WTC11 (cell line): ENCODE measurements around the gene FOXP4. TPM values are rescaled to one million over a fixed set of nuclear protein-coding genes. Genes with fewer than 3 reads are reported as not detected.

Source experiments
- ATAC-seq: fragments of 200-7000 bp; cut with Tn5 transposase; 2 replicates; pipeline ENCODE4 v1.10.0; 2021; ENCODE audit warnings: mild to moderate bottlenecking, moderate library complexity
- CTCF ChIA-PET: fragments of 300-600 bp; sonication (Branson Sonifier 250); formaldehyde crosslinking; loops from one replicate; lab custom pipeline; 2021; ENCODE audit warnings: antibody characterized with exemption; lab: Charles Lee
- POLR2A ChIA-PET: fragments of 350-600 bp; sonication (Branson Sonifier 250); formaldehyde crosslinking; loops from one replicate; lab custom pipeline; 2021; ENCODE audit warnings: antibody characterized with exemption; lab: Charles Lee
- DNase-seq: peaks from one replicate; pipeline ENCODE4 v3.0.0; 2021; ENCODE audit warnings: low spot score
- H3K27ac Mint-ChIP-seq: 2 replicates; pipeline ENCODE4 v1.8.0; 2021; ENCODE audit warnings: mixed read lengths
- H3K27me3 Mint-ChIP-seq: 2 replicates; pipeline ENCODE4 v1.8.0; 2021; ENCODE audit warnings: low read depth, mild to moderate bottlenecking, moderate library complexity, mixed read lengths
- H3K36me3 Mint-ChIP-seq: 2 replicates; pipeline ENCODE4 v1.8.0; 2021; ENCODE audit warnings: mixed read lengths
- H3K4me1 Mint-ChIP-seq: 2 replicates; pipeline ENCODE4 v1.8.0; 2022; ENCODE audit warnings: mixed read lengths
- H3K4me3 Mint-ChIP-seq: 2 replicates; pipeline ENCODE4 v1.8.0; 2021; ENCODE audit warnings: mild to moderate bottlenecking, moderate library complexity, mixed read lengths
- H3K9me3 Mint-ChIP-seq: 2 replicates; pipeline ENCODE4 v1.8.0; 2021; ENCODE audit warnings: mixed read lengths
- ATF1 ChIP-seq: sonication (generic); formaldehyde crosslinking; IDR thresholded peaks from 2 replicates; pipeline ENCODE4 v1.8.1; 2023; ENCODE audit warnings: mild to moderate bottlenecking, moderate library complexity, missing genetic modification reagents
- CBFB ChIP-seq: sonication (generic); formaldehyde crosslinking; IDR thresholded peaks from 2 replicates; pipeline ENCODE4 v1.8.1; 2022; ENCODE audit warnings: mild to moderate bottlenecking, low read depth, missing genetic modification reagents
- CREM ChIP-seq: sonication (generic); formaldehyde crosslinking; IDR thresholded peaks from 2 replicates; pipeline ENCODE4 v1.8.1; 2022; ENCODE audit warnings: mild to moderate bottlenecking, missing genetic modification reagents, moderate library complexity
- EMX1 ChIP-seq: fragments of 250-450 bp; sonication (Bioruptor Pico); IDR thresholded peaks from 2 replicates; pipeline ENCODE4 v1.8.0; 2021; ENCODE audit warnings: mild to moderate bottlenecking
- ETV6 ChIP-seq: sonication (generic); formaldehyde crosslinking; IDR thresholded peaks from 2 replicates; pipeline ENCODE4 v1.8.1; 2022; ENCODE audit warnings: mild to moderate bottlenecking, missing genetic modification reagents
- FOXK1 ChIP-seq: sonication (generic); formaldehyde crosslinking; IDR thresholded peaks from 2 replicates; pipeline ENCODE4 v1.8.0; 2022; ENCODE audit warnings: mild to moderate bottlenecking, moderate library complexity, missing genetic modification reagents
- FOXP1 ChIP-seq: sonication (generic); formaldehyde crosslinking; IDR thresholded peaks from 2 replicates; pipeline ENCODE4 v1.8.0; 2022; ENCODE audit warnings: missing genetic modification reagents, mild to moderate bottlenecking, moderate library complexity, borderline replicate concordance
- GRHL2 ChIP-seq: fragments of 250-450 bp; sonication (Bioruptor Pico); IDR thresholded peaks from 2 replicates; pipeline ENCODE4 v1.8.0; 2022; ENCODE audit warnings: mild to moderate bottlenecking, moderate library complexity; ENCODE audit not compliant: insufficient replicate concordance, severe bottlenecking
- HMGA2 ChIP-seq: fragments of 250-450 bp; sonication (Bioruptor Pico); IDR thresholded peaks from 2 replicates; pipeline ENCODE4 v1.4.0; 2021; ENCODE audit warnings: mild to moderate bottlenecking, moderate library complexity
- IRF2 ChIP-seq: sonication (generic); formaldehyde crosslinking; IDR thresholded peaks from 2 replicates; pipeline ENCODE4 v1.8.0; 2022; ENCODE audit warnings: low read depth, missing genetic modification reagents, borderline replicate concordance
- JAZF1 ChIP-seq: fragments of 250-450 bp; sonication (Bioruptor Pico); IDR thresholded peaks from 2 replicates; pipeline ENCODE4 v1.9.0; 2021; ENCODE audit warnings: moderate library complexity, mild to moderate bottlenecking, inconsistent platforms
- JUN ChIP-seq: sonication (generic); formaldehyde crosslinking; IDR thresholded peaks from 2 replicates; pipeline ENCODE4 v1.8.0; 2023; ENCODE audit warnings: mild to moderate bottlenecking, missing genetic modification reagents
- MYBL2 ChIP-seq: sonication (generic); formaldehyde crosslinking; IDR thresholded peaks from 2 replicates; pipeline ENCODE4 v1.8.1; 2023; ENCODE audit warnings: mild to moderate bottlenecking, moderate library complexity, missing genetic modification reagents
- NFE2L1 ChIP-seq: sonication (generic); formaldehyde crosslinking; IDR thresholded peaks from 2 replicates; pipeline ENCODE4 v1.8.1; 2023; ENCODE audit warnings: missing genetic modification reagents
- SOX15 ChIP-seq: fragments of 250-450 bp; sonication (Bioruptor Pico); IDR thresholded peaks from 2 replicates; pipeline ENCODE4 v1.9.0; 2021; ENCODE audit warnings: mild to moderate bottlenecking
- SP1 ChIP-seq: sonication (generic); formaldehyde crosslinking; conservative IDR thresholded peaks from 2 replicates; pipeline ENCODE4 v1.8.1; 2022; ENCODE audit warnings: missing genetic modification reagents
- TEAD4 ChIP-seq: sonication (generic); formaldehyde crosslinking; IDR thresholded peaks from 2 replicates; pipeline ENCODE4 v1.8.0; 2022; ENCODE audit warnings: mild to moderate bottlenecking, missing genetic modification reagents
- ZNF138 ChIP-seq: sonication (generic); formaldehyde crosslinking; conservative IDR thresholded peaks from 2 replicates; pipeline ENCODE4 v1.8.1; 2022; ENCODE audit warnings: mild to moderate bottlenecking, moderate library complexity, missing genetic modification reagents
- ZNF232 ChIP-seq: sonication (generic); formaldehyde crosslinking; IDR thresholded peaks from 2 replicates; pipeline ENCODE4 v1.8.0; 2022; ENCODE audit warnings: mild to moderate bottlenecking, missing genetic modification reagents
- total RNA-seq: library from RNA; stranded (reverse); gene quantifications from 3 replicates; pipeline ENCODE4 v1.2.3, GENCODE V29; 2021
- TF ChIP-seq, protein P1 (sequence below): sonication (generic); formaldehyde crosslinking; IDR thresholded peaks from 2 replicates; pipeline ENCODE4 v1.8.1; 2022; ENCODE audit warnings: low read depth, missing genetic modification reagents, borderline replicate concordance
- TF ChIP-seq, protein P2 (sequence below): sonication (generic); formaldehyde crosslinking; IDR thresholded peaks from 2 replicates; pipeline ENCODE4 v1.8.1; 2023; ENCODE audit warnings: mild to moderate bottlenecking, missing genetic modification reagents
- TF ChIP-seq, protein P3 (sequence below): sonication (generic); formaldehyde crosslinking; IDR thresholded peaks from 2 replicates; pipeline ENCODE4 v1.8.0; 2022; ENCODE audit warnings: missing genetic modification reagents
- TF ChIP-seq, protein P4 (sequence below): fragments of 250-450 bp; sonication (Bioruptor Pico); IDR thresholded peaks from 2 replicates; pipeline ENCODE4 v1.9.0; 2021; ENCODE audit warnings: mild to moderate bottlenecking
- TF ChIP-seq, protein P5 (sequence below): sonication (generic); formaldehyde crosslinking; IDR thresholded peaks from 2 replicates; pipeline ENCODE4 v1.8.0; 2022; ENCODE audit warnings: mild to moderate bottlenecking, missing genetic modification reagents

Gene FOXP4
- total RNA-seq, 1 experiment from 2014 or later: 36.6 TPM

DNA sequence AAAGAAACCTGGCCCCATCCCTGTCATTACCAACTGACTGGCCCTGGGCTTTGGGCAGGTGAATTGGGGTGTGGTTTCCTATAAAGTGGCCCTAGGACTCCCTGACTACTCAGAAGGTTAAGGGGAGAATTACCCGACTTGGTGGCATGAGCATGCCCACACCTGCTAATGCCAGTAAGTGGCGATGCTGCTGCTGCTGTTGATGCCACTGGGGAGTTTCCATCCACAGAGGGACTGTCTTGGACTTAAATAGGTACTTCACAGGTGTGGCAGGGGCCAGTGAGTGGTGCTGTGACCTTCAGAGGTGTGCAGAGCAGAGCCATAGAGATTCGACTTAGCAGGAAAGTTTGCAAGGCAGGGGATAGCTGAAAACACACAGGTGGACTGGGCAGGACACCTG lies 59.5 kb downstream of the FOXP4 start:
- ChIA-PET CTCF (interaction anchor here (0.7 to 5.1 kb wide), 5 partner anchors 9 to 785 kb away, joined by 3 to 30 read pairs (median 6); no protein-coding TSS in a partner anchor), POLR2A (interaction anchor here (0.6 to 0.7 kb wide), 2 partner anchors 73 to 223 kb away, joined by 3 read pairs; no protein-coding TSS in a partner anchor)
- Mint-ChIP-seq H3K4me1 (peaks cover 21% of the 10 kb centered on the region), H3K27me3 (no peaks in the 10 kb centered on the region), H3K9me3 (no peaks in the 10 kb centered on the region), H3K4me3 (no peak overlapping the region), H3K36me3 (no peaks in the 10 kb centered on the region), H3K27ac (no peak overlapping the region)
- TF ChIP-seq, protein P1, sequence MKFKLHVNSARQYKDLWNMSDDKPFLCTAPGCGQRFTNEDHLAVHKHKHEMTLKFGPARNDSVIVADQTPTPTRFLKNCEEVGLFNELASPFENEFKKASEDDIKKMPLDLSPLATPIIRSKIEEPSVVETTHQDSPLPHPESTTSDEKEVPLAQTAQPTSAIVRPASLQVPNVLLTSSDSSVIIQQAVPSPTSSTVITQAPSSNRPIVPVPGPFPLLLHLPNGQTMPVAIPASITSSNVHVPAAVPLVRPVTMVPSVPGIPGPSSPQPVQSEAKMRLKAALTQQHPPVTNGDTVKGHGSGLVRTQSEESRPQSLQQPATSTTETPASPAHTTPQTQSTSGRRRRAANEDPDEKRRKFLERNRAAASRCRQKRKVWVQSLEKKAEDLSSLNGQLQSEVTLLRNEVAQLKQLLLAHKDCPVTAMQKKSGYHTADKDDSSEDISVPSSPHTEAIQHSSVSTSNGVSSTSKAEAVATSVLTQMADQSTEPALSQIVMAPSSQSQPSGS (CRISPR knock-in tag): no peak
- TF ChIP-seq FOXK1 (CRISPR knock-in tag) (no peak), IRF2 (CRISPR knock-in tag) (no peak), ATF1 (CRISPR knock-in tag) (no peak), MYBL2 (no peak), JAZF1 (CRISPR knock-in tag) (no peak), CREM (no peak), SP1 (CRISPR knock-in tag) (no peak), ZNF138 (no peak)
- DNase-seq (no peak), ATAC-seq (no peak)

DNA sequence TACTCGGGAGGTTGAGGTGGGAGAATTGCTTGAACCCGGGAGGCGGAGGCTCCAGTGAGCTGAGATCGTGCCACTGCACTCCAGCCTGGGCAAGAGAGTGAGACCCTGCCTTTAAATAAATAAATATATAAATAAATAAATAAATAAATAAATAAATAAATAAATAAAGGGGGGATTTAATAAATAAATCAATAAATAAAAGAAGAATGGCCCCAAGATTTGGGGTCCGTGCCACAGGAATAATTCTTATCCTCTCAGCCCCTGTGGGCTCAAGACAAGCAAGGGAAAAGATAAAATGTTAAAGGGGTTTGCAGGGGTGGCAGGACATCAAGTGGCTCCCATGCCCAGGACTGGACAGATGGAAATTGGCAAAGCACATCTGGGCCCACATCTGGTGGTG lies 60.9 kb downstream of the FOXP4 start:
- H3K9me3 Mint-ChIP-seq: no peaks in the 10 kb centered on the region
- H3K4me1 Mint-ChIP-seq: peaks cover 12% of the 10 kb centered on the region
- H3K27ac Mint-ChIP-seq: no peak overlapping the region
- POLR2A ChIA-PET: no interaction called here
- no peak overlapping the region for H3K4me3 Mint-ChIP-seq
- CTCF ChIA-PET: interaction anchor here (0.5 to 5.1 kb wide), 4 partner anchors 24 to 77 kb away, joined by 5 to 30 read pairs (median 12); no protein-coding TSS in a partner anchor
- no peaks in the 10 kb centered on the region for H3K36me3 Mint-ChIP-seq
- ATAC-seq (no peak), DNase-seq (no peak)
- TF ChIP-seq CBFB (CRISPR knock-in tag) (no peak), HMGA2 (CRISPR knock-in tag) (peak; percentile 51; the same call in 1 of the 2 replicates)
- TF ChIP-seq, protein P2, sequence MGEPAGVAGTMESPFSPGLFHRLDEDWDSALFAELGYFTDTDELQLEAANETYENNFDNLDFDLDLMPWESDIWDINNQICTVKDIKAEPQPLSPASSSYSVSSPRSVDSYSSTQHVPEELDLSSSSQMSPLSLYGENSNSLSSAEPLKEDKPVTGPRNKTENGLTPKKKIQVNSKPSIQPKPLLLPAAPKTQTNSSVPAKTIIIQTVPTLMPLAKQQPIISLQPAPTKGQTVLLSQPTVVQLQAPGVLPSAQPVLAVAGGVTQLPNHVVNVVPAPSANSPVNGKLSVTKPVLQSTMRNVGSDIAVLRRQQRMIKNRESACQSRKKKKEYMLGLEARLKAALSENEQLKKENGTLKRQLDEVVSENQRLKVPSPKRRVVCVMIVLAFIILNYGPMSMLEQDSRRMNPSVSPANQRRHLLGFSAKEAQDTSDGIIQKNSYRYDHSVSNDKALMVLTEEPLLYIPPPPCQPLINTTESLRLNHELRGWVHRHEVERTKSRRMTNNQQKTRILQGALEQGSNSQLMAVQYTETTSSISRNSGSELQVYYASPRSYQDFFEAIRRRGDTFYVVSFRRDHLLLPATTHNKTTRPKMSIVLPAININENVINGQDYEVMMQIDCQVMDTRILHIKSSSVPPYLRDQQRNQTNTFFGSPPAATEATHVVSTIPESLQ (CRISPR knock-in tag): no peak
- TF ChIP-seq, all 79 proteins: peak for 1
- H3K27me3 Mint-ChIP-seq: no peaks in the 10 kb centered on the region; the same call in 1 of the 2 replicates

DNA sequence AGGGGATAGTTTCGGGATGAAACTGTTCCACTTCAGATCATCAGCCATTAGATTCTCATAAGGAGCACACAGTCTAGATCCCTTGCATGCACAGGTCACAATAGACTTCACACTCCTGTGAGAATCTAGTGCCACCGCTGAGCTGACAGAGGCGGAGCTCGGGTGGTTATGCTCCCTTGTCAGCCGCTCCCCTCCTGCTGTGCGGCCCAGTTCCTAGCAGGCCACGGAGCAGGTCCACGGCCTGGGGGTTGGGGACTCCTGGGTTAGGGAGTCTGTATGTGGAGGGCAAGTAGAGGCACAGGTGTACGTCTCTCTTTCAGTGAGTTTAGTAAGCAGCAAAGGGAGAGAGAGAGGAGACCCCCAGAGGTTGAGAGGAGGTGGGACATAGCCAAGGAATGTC lies 61.6 kb downstream of the FOXP4 start:
- ATAC-seq (no peak), DNase-seq (no peak)
- H3K9me3 Mint-ChIP-seq: peaks cover 5% of the 10 kb centered on the region
- peaks cover 5% of the 10 kb centered on the region for H3K4me1 Mint-ChIP-seq
- no peak overlapping the region for H3K4me3 Mint-ChIP-seq
- H3K27ac Mint-ChIP-seq: no peak overlapping the region
- ChIA-PET CTCF (interaction anchor here (0.7 to 5.1 kb wide), 5 partner anchors 24 to 172 kb away, joined by 3 to 30 read pairs (median 5); partner anchors contain the start of genes FRS3 and MDFI), POLR2A (no interaction called here)
- no peaks in the 10 kb centered on the region; the same call in 1 of the 2 replicates for H3K27me3 Mint-ChIP-seq
- peaks cover 4% of the 10 kb centered on the region for H3K36me3 Mint-ChIP-seq
- TF ChIP-seq, protein P3, sequence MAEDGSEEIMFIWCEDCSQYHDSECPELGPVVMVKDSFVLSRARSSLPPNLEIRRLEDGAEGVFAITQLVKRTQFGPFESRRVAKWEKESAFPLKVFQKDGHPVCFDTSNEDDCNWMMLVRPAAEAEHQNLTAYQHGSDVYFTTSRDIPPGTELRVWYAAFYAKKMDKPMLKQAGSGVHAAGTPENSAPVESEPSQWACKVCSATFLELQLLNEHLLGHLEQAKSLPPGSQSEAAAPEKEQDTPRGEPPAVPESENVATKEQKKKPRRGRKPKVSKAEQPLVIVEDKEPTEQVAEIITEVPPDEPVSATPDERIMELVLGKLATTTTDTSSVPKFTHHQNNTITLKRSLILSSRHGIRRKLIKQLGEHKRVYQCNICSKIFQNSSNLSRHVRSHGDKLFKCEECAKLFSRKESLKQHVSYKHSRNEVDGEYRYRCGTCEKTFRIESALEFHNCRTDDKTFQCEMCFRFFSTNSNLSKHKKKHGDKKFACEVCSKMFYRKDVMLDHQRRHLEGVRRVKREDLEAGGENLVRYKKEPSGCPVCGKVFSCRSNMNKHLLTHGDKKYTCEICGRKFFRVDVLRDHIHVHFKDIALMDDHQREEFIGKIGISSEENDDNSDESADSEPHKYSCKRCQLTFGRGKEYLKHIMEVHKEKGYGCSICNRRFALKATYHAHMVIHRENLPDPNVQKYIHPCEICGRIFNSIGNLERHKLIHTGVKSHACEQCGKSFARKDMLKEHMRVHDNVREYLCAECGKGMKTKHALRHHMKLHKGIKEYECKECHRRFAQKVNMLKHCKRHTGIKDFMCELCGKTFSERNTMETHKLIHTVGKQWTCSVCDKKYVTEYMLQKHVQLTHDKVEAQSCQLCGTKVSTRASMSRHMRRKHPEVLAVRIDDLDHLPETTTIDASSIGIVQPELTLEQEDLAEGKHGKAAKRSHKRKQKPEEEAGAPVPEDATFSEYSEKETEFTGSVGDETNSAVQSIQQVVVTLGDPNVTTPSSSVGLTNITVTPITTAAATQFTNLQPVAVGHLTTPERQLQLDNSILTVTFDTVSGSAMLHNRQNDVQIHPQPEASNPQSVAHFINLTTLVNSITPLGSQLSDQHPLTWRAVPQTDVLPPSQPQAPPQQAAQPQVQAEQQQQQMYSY (CRISPR knock-in tag): no peak
- TF ChIP-seq EMX1 (CRISPR knock-in tag) (no peak), ETV6 (CRISPR knock-in tag) (no peak), FOXP1 (CRISPR knock-in tag) (no peak), CREM (no peak), ZNF232 (no peak), TEAD4 (CRISPR knock-in tag) (no peak), NFE2L1 (CRISPR knock-in tag) (no peak), GRHL2 (CRISPR knock-in tag) (no peak), SOX15 (CRISPR knock-in tag) (no peak), JUN (CRISPR knock-in tag) (no peak)
- TF ChIP-seq, protein P4, sequence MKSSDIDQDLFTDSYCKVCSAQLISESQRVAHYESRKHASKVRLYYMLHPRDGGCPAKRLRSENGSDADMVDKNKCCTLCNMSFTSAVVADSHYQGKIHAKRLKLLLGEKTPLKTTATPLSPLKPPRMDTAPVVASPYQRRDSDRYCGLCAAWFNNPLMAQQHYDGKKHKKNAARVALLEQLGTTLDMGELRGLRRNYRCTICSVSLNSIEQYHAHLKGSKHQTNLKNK (CRISPR knock-in tag): no peak
- TF ChIP-seq, protein P2 (CRISPR knock-in tag): no peak
- TF ChIP-seq, protein P5, sequence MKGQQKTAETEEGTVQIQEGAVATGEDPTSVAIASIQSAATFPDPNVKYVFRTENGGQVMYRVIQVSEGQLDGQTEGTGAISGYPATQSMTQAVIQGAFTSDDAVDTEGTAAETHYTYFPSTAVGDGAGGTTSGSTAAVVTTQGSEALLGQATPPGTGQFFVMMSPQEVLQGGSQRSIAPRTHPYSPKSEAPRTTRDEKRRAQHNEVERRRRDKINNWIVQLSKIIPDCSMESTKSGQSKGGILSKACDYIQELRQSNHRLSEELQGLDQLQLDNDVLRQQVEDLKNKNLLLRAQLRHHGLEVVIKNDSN (CRISPR knock-in tag): no peak
